B cell (primary cell): Measurements from ENCODE around the gene RACK1. TPM values are rescaled to one million over a fixed set of nuclear protein-coding genes. Genes with fewer than 3 reads are reported as not detected.

Experiments used
- ATAC-seq: fragments of 200-7000 bp; cut with Tn5 transposase; one replicate; pipeline ENCODE4 v1.10.0; 2021; ENCODE audit warnings: low read depth, mild to moderate bottlenecking, moderate number of reproducible peaks, moderate library complexity
- CTCF ChIA-PET: fragments of 350-600 bp; sonication (Branson Sonifier 250); formaldehyde crosslinking; loops from one replicate; lab custom pipeline; 2021; ENCODE audit warnings: antibody characterized with exemption, inconsistent platforms; lab: Charles Lee
- POLR2A ChIA-PET: fragments of 350-600 bp; sonication (Branson Sonifier 250); formaldehyde crosslinking; loops from one replicate; lab custom pipeline; 2021; ENCODE audit warnings: antibody characterized with exemption; lab: Charles Lee
- DNase-seq: peaks from one replicate; pipeline ENCODE4 v3.0.0; 2013
- H2AFZ ChIP-seq: 2 replicates; pipeline ENCODE4 v1.6.1; 2012; ENCODE audit warnings: mild to moderate bottlenecking, low read depth, low read length; ENCODE audit not compliant: insufficient read depth, poor library complexity, severe bottlenecking
- H3K27ac ChIP-seq, 2 donors: 1 replicate in 1 of 2; 2 replicates in 1 of 2; pipeline ENCODE4 v1.5.1; 2012 to 2013; ENCODE audit warnings: low read length in 2 of 2, mild to moderate bottlenecking in 2 of 2, moderate library complexity in 1 of 2
- H3K27me3 ChIP-seq, 4 experiments: fragments of 200-600 bp in 1 of 4; sonication (generic) in 1 of 4; replicated peaks in 1 of 4; 1 replicate in 2 of 4; 2 replicates in 2 of 4; pipeline versions ENCODE4 v1.6.1 to v1.7.0; 2013 to 2016; ENCODE audit warnings: low read length in 3 of 4, mild to moderate bottlenecking in 2 of 4, mixed read lengths in 1 of 4, moderate library complexity in 1 of 4; ENCODE audit not compliant: insufficient read depth in 4 of 4, control insufficient read depth in 3 of 4; ENCODE audit errors: control extremely low read depth in 1 of 4
- H3K36me3 ChIP-seq, 2 experiments: replicated peaks in 1 of 2; 1 replicate in 1 of 2; 2 replicates in 1 of 2; pipeline versions ENCODE4 v1.6.1 to v1.7.1; 2013; ENCODE audit warnings: low read length in 1 of 2; ENCODE audit not compliant: insufficient read depth in 2 of 2, control insufficient read depth in 1 of 2; ENCODE audit errors: control extremely low read depth in 1 of 2, extremely low read depth in 1 of 2
- H3K4me1 ChIP-seq, 2 donors: fragments of 200-600 bp in 1 of 2; sonication (generic) in 1 of 2; 1 replicate in 1 of 2; 2 replicates in 1 of 2; pipeline versions ENCODE4 v1.5.1 to v1.6.1; 2013 to 2017; ENCODE audit warnings: low read length in 2 of 2; ENCODE audit not compliant: control insufficient read depth in 2 of 2, insufficient read depth in 2 of 2
- H3K4me2 ChIP-seq: replicated peaks from 2 replicates; pipeline ENCODE3; 2012; ENCODE audit warnings: mild to moderate bottlenecking, low read depth, low read length; ENCODE audit not compliant: poor library complexity, severe bottlenecking
- H3K4me3 ChIP-seq, 5 experiments: fragments of 200-600 bp in 1 of 5; sonication (generic) in 1 of 5; 1 replicate in 3 of 5; 2 replicates in 2 of 5; pipeline versions ENCODE4 v1.5.1 to v1.7.0; 2011 to 2016; ENCODE audit warnings: low read length in 4 of 5, mild to moderate bottlenecking in 4 of 5, low read depth in 2 of 5, control low read depth in 1 of 5, moderate library complexity in 1 of 5; ENCODE audit not compliant: insufficient read depth in 1 of 5; ENCODE audit errors: control extremely low read depth in 1 of 5, extremely low read depth in 1 of 5
- H3K79me2 ChIP-seq: fragments of 200-600 bp; sonication (generic); one replicate; pipeline ENCODE4 v1.6.0; 2016; ENCODE audit warnings: low read length; ENCODE audit not compliant: control insufficient read depth, insufficient read depth
- H3K9ac ChIP-seq: fragments of 200-600 bp; sonication (generic); 2 replicates; pipeline ENCODE4 v1.6.1; 2017; ENCODE audit warnings: mild to moderate bottlenecking, low read length, moderate library complexity
- H3K9me3 ChIP-seq, 3 donors: one replicate each; pipeline versions ENCODE4 v1.6.1 to v1.7.1; 2013; ENCODE audit warnings: low read length in 2 of 3; ENCODE audit not compliant: control insufficient read depth in 2 of 3, insufficient read depth in 1 of 3; ENCODE audit errors: control extremely low read depth in 1 of 3
- H4K20me1 ChIP-seq: 2 replicates; pipeline ENCODE4 v1.6.0; 2012; ENCODE audit warnings: mild to moderate bottlenecking, low read length; ENCODE audit not compliant: insufficient read depth, control insufficient read depth, poor library complexity, severe bottlenecking
- H3K27ac Mint-ChIP-seq: one replicate; pipeline ENCODE4 v1.8.0; 2021; ENCODE audit warnings: mixed read lengths
- H3K27me3 Mint-ChIP-seq: one replicate; pipeline ENCODE4 v1.8.0; 2021; ENCODE audit warnings: mixed read lengths
- H3K4me1 Mint-ChIP-seq: one replicate; pipeline ENCODE4 v1.8.0; 2021; ENCODE audit warnings: mixed read lengths
- H3K4me3 Mint-ChIP-seq: one replicate; pipeline ENCODE4 v1.8.0; 2021; ENCODE audit warnings: mixed read lengths
- H3K9me3 Mint-ChIP-seq: one replicate; pipeline ENCODE4 v1.8.0; 2022; ENCODE audit warnings: mixed read lengths; ENCODE audit not compliant: insufficient read depth
- EZH2 ChIP-seq: IDR thresholded peaks from 2 replicates; pipeline ENCODE4 v1.6.1; 2012; ENCODE audit warnings: borderline replicate concordance, low read depth, mild to moderate bottlenecking, moderate library complexity, low read length; ENCODE audit not compliant: insufficient read depth, poor library complexity, severe bottlenecking
- WGBS: methylation state at CpG from one replicate; pipeline ENCODE4 v1.1.5; 2013; ENCODE audit warnings: missing lambda C conversion rate; ENCODE audit not compliant: insufficient coverage; 5-methylcytosine and 5-hydroxymethylcytosine counted together
- intact Hi-C: fragments of 100-400 bp; cut with micrococcal nuclease; formaldehyde crosslinking; loops from one replicate; pipeline ENCODE4 v1.10.0; 2022
- polyA plus RNA-seq: library from polyadenylated mRNA; depleted of rRNA; stranded (reverse); fragments of >200 nt; gene quantifications from 2 replicates; pipeline ENCODE4 v1.2.3, GENCODE V29; 2012
- total RNA-seq, 2 donors: library from RNA; stranded (reverse); fragments of 120-200 nt in 1 of 2; gene quantifications; 1 replicate in 1 of 2; 2 replicates in 1 of 2; pipeline versions ENCODE4 v1.2.3 to v1.2.4, GENCODE V29; 2013 to 2022
- TF ChIP-seq, protein P1 (sequence below): fragments of 200-600 bp; IDR thresholded peaks from one replicate; pipeline ENCODE4 v1.8.0; 2022; ENCODE audit warnings: antibody characterized with exemption, mild to moderate bottlenecking

Gene RACK1
- total and polyA plus RNA-seq, 2 donors (not counting 1 experiment from before 2014, with no cell fraction given) = 2,047 to 4,130 TPM

DNA sequence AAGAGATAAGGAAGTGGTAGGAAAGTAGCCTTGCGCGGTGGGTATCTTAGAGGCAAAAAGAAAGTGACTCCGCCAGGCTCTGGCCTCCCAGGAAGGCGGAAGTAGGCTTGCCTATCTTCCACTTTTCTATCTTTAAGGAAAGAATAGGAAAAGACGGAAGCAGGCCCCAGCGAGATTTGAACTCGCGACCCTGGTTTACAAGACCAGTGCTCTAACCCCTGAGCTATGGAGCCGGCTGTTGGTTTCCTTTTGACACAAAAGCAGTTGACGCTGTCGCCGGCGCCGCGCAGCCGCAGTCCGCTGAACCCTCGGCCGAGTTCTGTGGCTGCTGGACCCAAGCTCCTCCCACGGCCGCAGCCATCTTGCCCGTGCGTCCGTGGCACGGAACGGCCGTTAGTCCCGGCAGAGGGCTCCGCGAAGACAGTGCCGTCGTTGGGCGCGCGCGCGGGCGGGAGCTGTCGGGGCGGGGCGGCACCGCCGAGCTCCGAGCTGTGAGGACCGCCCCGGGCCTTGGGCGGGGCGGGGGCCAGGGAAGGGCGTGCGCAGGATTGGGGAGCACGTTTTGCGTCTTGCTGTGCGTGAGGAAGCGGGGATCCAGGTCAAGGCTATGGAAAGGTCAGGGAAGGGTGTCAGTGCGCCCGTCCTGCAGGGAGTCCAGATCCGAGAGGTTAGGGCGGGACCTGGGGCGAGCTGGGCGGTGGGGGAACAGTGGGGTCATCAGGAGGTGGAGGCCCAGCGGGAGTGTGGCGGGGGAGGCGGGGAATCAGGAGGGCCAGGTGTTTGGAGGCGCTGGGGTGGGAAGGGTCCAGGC lies 52.0 kb downstream of the RACK1 start:
- DNase-seq (peak; percentile 98), ATAC-seq (peak; percentile 68)
- peaks cover 40% of the 10 kb centered on the region for H3K4me1 Mint-ChIP-seq
- peak overlapping the region; percentile 97 for H3K27ac Mint-ChIP-seq
- H3K9me3 Mint-ChIP-seq = no peaks in the 10 kb centered on the region
- Histone ChIP-seq H3K4me1 (peaks cover 7 to 28% of the 10 kb centered on the region in 2 donors), H4K20me1 (no peaks in the 10 kb centered on the region), H3K4me2 (peak overlapping the region; percentile 91), H2AFZ (peak overlapping the region; percentile 97), H3K27me3 (no peaks in the 10 kb centered on the region), H3K4me3 (peak overlapping the region; percentile 86 to 98 (median 93)), H3K9ac (peak overlapping the region; percentile 76), H3K36me3 (no peaks in the 10 kb centered on the region), H3K79me2 (no peaks in the 10 kb centered on the region), H3K9me3 (peaks cover 0 to 17% (median 0%) of the 10 kb centered on the region in 3 donors), H3K27ac (peak overlapping the region; percentile 62 to 82)
- intact Hi-C loops = loop anchor here (1.0 kb wide), 5 partner anchors 8 to 55 kb away; partner anchors contain the start of gene TRIM41
- peaks cover 10% of the 10 kb centered on the region for H3K27me3 Mint-ChIP-seq
- CTCF ChIA-PET = interaction anchor here (0.6 to 7.7 kb wide), 9 partner anchors 8 to 323 kb away, joined by 3 to 105 read pairs (median 4); partner anchors contain the start of genes RACK1, TRIM41 and TRIM7
- H3K4me3 Mint-ChIP-seq = peak overlapping the region; percentile 97
- POLR2A ChIA-PET = interaction anchor here (0.8 to 7.2 kb wide), 13 partner anchors 10 to 388 kb away, joined by 3 to 74 read pairs (median 6); partner anchors contain the start of genes RACK1, TRIM41, TRIM52 and TRIM7
- TF ChIP-seq EZH2 = no peak
- TF ChIP-seq, protein P1, sequence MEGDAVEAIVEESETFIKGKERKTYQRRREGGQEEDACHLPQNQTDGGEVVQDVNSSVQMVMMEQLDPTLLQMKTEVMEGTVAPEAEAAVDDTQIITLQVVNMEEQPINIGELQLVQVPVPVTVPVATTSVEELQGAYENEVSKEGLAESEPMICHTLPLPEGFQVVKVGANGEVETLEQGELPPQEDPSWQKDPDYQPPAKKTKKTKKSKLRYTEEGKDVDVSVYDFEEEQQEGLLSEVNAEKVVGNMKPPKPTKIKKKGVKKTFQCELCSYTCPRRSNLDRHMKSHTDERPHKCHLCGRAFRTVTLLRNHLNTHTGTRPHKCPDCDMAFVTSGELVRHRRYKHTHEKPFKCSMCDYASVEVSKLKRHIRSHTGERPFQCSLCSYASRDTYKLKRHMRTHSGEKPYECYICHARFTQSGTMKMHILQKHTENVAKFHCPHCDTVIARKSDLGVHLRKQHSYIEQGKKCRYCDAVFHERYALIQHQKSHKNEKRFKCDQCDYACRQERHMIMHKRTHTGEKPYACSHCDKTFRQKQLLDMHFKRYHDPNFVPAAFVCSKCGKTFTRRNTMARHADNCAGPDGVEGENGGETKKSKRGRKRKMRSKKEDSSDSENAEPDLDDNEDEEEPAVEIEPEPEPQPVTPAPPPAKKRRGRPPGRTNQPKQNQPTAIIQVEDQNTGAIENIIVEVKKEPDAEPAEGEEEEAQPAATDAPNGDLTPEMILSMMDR = no peak
- under 1% methylated on average over 61 of the region's 64 CpGs for WGBS
